ENCODE data around the gene CDC45. TPM values are rescaled to one million over a fixed set of nuclear protein-coding genes. Genes with fewer than 3 reads are reported as not detected.

The CDC45 gene
- total RNA-seq, 4 donors from 2014 or later: 0.98 TPM; not detected in 3

GRCh38 chr22:19559956-19560355 is 80.2 kb downstream of the CDC45 start:
- H3K4me1 ChIP-seq: no peaks in the 10 kb centered on the region
- H3K36me3 ChIP-seq: no peaks in the 10 kb centered on the region
- TF ChIP-seq POLR2A (IDR thresholded peaks at IDR 0.05): no peak
- no peaks in the 10 kb centered on the region for H3K27me3 ChIP-seq
- peaks cover 0 to 4% (median 0%) of the 10 kb centered on the region in 4 donors for H3K9me3 ChIP-seq
- no peak overlapping the region for H3K27ac ChIP-seq
- no peak overlapping the region for H3K4me3 ChIP-seq
- no peak for DNase-seq (ENCODE audit: low spot score in 2 of 2)
- WGBS, 2 donors: 88 to 96% methylated on average over 2 of the region's 2 CpGs

GRCh38 chr22:19565382-19566278 is 85.9 kb downstream of the CDC45 start:
- DNase-seq (ENCODE audit: low spot score in 2 of 2): no peak
- 68 to 75% methylated on average over 11 of the region's 11 CpGs for WGBS, 2 donors
- Histone ChIP-seq H3K27me3 (no peaks in the 10 kb centered on the region), H3K27ac (peak overlapping the region in 1 of 4 donors; percentile 12), H3K4me1 (no peaks in the 10 kb centered on the region), H3K9me3 (peaks cover 0 to 4% (median 0%) of the 10 kb centered on the region in 4 donors), H3K4me3 (no peak overlapping the region), H3K36me3 (no peaks in the 10 kb centered on the region)
- peak in 1 of 2 donors; percentile 62 for TF ChIP-seq EP300 (IDR thresholded peaks at IDR 0.05)
- TF ChIP-seq, protein P1, sequence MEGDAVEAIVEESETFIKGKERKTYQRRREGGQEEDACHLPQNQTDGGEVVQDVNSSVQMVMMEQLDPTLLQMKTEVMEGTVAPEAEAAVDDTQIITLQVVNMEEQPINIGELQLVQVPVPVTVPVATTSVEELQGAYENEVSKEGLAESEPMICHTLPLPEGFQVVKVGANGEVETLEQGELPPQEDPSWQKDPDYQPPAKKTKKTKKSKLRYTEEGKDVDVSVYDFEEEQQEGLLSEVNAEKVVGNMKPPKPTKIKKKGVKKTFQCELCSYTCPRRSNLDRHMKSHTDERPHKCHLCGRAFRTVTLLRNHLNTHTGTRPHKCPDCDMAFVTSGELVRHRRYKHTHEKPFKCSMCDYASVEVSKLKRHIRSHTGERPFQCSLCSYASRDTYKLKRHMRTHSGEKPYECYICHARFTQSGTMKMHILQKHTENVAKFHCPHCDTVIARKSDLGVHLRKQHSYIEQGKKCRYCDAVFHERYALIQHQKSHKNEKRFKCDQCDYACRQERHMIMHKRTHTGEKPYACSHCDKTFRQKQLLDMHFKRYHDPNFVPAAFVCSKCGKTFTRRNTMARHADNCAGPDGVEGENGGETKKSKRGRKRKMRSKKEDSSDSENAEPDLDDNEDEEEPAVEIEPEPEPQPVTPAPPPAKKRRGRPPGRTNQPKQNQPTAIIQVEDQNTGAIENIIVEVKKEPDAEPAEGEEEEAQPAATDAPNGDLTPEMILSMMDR (IDR thresholded peaks at IDR 0.05): no peak
- TF ChIP-seq POLR2A (IDR thresholded peaks at IDR 0.05): no peak

GRCh38 chr22:19566279-19567156 is 86.8 kb downstream of the CDC45 start:
- no peak overlapping the region for H3K4me3 ChIP-seq
- peaks cover 0 to 4% (median 0%) of the 10 kb centered on the region in 4 donors for H3K9me3 ChIP-seq
- H3K27me3 ChIP-seq: no peaks in the 10 kb centered on the region
- no peak for DNase-seq (ENCODE audit: low spot score in 2 of 2)
- 86 to 87% methylated on average over 52 of the region's 52 CpGs for WGBS, 2 donors
- no peaks in the 10 kb centered on the region for H3K4me1 ChIP-seq
- TF ChIP-seq EP300 (IDR thresholded peaks at IDR 0.05): no peak
- TF ChIP-seq, protein P1 (IDR thresholded peaks at IDR 0.05): no peak
- TF ChIP-seq POLR2A (IDR thresholded peaks at IDR 0.05): no peak
- H3K27ac ChIP-seq: peak overlapping the region in 1 of 4 donors; percentile 46
- no peaks in the 10 kb centered on the region for H3K36me3 ChIP-seq

DNA sequence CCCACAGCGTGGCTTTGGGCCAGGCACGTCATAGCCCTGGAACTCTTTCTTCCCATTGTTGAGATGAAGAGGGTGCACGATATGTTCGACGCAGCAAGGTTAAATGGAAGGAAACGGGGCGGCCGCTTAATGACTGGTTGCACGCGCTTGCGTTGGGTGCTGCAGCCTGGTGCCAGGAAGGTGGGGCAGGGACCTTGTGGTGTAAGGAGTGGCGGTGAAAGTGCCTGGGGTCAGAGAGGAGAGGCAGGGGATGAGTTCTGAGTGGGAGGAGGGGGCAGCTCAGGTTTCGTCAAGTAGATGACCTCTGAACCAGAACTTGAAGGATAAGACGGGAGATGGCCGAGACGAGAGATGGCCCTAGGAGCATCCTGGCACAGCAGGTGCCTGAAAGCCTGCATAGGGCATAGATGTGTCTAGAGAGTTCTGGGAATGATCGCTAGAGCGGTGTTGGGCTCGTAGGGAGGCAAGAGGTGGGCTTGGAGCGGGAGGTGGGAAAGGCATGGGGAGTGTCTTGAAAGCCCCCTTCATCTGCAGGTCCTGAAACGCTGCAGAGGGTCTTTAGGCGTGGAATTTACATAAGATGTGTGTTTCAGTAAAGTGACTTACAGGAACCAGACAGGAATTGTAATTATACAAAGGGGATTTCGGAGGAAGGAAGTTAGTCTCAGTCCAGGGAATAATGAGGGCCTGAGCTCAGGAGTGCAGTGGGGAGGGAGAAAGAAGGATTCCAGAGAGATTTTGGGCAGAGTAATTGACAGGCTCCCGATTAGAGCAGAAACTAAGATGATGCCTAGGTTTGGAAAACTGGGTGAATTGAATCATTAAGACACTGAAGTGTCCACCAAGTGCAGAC is 87.7 kb downstream of the CDC45 start:
- TF ChIP-seq, protein P1 (IDR thresholded peaks at IDR 0.05): no peak
- TF ChIP-seq POLR2A (IDR thresholded peaks at IDR 0.05) (no peak), EP300 (IDR thresholded peaks at IDR 0.05) (no peak)
- WGBS, 2 donors: 75 to 82% methylated on average over 24 of the region's 24 CpGs
- Histone ChIP-seq H3K4me3 (no peak overlapping the region), H3K27ac (peak overlapping the region in 1 of 4 donors; percentile 38), H3K27me3 (no peaks in the 10 kb centered on the region), H3K9me3 (peaks cover 0 to 4% (median 0%) of the 10 kb centered on the region in 4 donors), H3K4me1 (no peaks in the 10 kb centered on the region), H3K36me3 (no peaks in the 10 kb centered on the region)
- no peak for DNase-seq (ENCODE audit: low spot score in 2 of 2)

All from tibial nerve (tissue), 4 donors.